ENCODE data around the gene CARD10. TPM values are rescaled to one million over a fixed set of nuclear protein-coding genes. Genes with fewer than 3 reads are reported as not detected.

Gene CARD10
- polyA plus RNA-seq, 1 donor from 2014 or later, result 0.36 TPM

DNA sequence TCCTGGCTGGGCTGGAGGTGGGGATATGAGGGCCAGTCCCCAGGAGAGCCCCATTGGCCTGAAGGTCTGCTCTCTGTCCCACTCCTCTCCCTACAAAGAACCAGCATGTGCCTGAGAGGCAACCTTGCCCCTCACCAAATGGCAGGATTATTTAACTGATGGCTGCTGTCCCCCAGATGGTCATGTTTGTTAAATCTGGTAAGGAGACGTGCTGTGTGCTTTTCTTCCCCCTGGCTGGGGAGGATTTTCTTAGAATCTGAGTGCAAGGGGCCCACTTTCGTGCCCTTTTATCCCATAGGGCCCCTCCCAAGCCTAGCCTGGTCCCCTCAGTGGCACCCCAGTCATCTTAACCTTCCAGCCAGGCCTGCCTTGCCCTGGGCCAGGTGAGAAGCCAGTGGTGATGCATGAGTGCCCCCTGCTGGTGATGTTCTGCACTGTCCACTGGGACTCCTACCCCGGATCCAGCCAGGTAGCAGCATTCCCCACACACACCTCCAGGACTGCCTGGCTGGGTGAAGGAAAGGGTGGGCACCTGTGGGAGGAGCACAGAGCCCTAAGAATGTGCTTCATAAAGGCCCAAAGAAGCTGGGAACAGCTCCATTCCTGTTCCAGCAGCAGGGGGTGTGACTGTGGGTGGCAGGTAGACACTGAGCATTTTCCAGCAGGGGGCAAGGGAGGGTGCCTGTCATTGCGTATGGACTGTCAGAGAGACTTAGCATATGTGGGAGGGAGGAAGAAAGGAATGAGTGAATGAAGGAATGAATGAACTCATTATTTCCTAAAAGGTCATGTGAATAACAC is 61.9 kb downstream of the CARD10 start:
- Histone ChIP-seq H3K36me3 (ENCODE audit: insufficient read depth, low read length) (no peaks in the 10 kb centered on the region), H3K27ac (ENCODE audit: low read length) (no peak overlapping the region), H4K20me1 (ENCODE audit: insufficient read depth) (no peaks in the 10 kb centered on the region), H3K4me2 (ENCODE audit: low read length) (no peak overlapping the region), H3K79me2 (replicated peaks; ENCODE audit: insufficient read depth, low read length) (no peaks in the 10 kb centered on the region), H3K27me3 (ENCODE audit: insufficient read depth, low read depth, low read length) (no peaks in the 10 kb centered on the region), H3K9me2 (ENCODE audit: insufficient read depth, low read length) (no peaks in the 10 kb centered on the region), H3K9ac (ENCODE audit: low read length) (no peak overlapping the region), H3K9me3 (ENCODE audit: low read length) (no peaks in the 10 kb centered on the region), H3K4me3 (ENCODE audit: low read length) (no peak overlapping the region), H2AFZ (ENCODE audit: low read depth, low read length) (no peak overlapping the region), H3F3A (ENCODE audit: insufficient read depth, low read length, poor library complexity, severe bottlenecking) (no peaks in the 10 kb centered on the region)
- TF ChIP-seq MXI1 (conservative IDR thresholded peaks at IDR 0.05; ENCODE audit: poor library complexity, severe bottlenecking) (no peak), RAD21 (conservative IDR thresholded peaks at IDR 0.05) (peak; percentile 97), EP300 (conservative IDR thresholded peaks at IDR 0.05; ENCODE audit: poor library complexity, severe bottlenecking) (no peak), SMC3 (conservative IDR thresholded peaks at IDR 0.05; ENCODE audit: poor library complexity) (peak; percentile 97), POLR2AphosphoS5 (IDR thresholded peaks at IDR 0.05) (no peak), EZH2 (IDR thresholded peaks at IDR 0.05; ENCODE audit: borderline replicate concordance, insufficient read depth, low read length, poor library complexity, severe bottlenecking) (no peak), TAF1 (IDR thresholded peaks at IDR 0.05; ENCODE audit: low read depth) (no peak)
- TF ChIP-seq, protein P1, sequence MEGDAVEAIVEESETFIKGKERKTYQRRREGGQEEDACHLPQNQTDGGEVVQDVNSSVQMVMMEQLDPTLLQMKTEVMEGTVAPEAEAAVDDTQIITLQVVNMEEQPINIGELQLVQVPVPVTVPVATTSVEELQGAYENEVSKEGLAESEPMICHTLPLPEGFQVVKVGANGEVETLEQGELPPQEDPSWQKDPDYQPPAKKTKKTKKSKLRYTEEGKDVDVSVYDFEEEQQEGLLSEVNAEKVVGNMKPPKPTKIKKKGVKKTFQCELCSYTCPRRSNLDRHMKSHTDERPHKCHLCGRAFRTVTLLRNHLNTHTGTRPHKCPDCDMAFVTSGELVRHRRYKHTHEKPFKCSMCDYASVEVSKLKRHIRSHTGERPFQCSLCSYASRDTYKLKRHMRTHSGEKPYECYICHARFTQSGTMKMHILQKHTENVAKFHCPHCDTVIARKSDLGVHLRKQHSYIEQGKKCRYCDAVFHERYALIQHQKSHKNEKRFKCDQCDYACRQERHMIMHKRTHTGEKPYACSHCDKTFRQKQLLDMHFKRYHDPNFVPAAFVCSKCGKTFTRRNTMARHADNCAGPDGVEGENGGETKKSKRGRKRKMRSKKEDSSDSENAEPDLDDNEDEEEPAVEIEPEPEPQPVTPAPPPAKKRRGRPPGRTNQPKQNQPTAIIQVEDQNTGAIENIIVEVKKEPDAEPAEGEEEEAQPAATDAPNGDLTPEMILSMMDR (IDR thresholded peaks at IDR 0.05; ENCODE audit: poor library complexity, severe bottlenecking), result peak; percentile 96
- TF ChIP-seq, protein P2, sequence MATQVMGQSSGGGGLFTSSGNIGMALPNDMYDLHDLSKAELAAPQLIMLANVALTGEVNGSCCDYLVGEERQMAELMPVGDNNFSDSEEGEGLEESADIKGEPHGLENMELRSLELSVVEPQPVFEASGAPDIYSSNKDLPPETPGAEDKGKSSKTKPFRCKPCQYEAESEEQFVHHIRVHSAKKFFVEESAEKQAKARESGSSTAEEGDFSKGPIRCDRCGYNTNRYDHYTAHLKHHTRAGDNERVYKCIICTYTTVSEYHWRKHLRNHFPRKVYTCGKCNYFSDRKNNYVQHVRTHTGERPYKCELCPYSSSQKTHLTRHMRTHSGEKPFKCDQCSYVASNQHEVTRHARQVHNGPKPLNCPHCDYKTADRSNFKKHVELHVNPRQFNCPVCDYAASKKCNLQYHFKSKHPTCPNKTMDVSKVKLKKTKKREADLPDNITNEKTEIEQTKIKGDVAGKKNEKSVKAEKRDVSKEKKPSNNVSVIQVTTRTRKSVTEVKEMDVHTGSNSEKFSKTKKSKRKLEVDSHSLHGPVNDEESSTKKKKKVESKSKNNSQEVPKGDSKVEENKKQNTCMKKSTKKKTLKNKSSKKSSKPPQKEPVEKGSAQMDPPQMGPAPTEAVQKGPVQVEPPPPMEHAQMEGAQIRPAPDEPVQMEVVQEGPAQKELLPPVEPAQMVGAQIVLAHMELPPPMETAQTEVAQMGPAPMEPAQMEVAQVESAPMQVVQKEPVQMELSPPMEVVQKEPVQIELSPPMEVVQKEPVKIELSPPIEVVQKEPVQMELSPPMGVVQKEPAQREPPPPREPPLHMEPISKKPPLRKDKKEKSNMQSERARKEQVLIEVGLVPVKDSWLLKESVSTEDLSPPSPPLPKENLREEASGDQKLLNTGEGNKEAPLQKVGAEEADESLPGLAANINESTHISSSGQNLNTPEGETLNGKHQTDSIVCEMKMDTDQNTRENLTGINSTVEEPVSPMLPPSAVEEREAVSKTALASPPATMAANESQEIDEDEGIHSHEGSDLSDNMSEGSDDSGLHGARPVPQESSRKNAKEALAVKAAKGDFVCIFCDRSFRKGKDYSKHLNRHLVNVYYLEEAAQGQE (IDR thresholded peaks at IDR 0.05; ENCODE audit: borderline replicate concordance), result no peak

GRCh38 chr22:37456346-37456745 is 62.9 kb downstream of the CARD10 start:
- H3K27ac ChIP-seq (ENCODE audit: low read length), result no peak overlapping the region
- no peak for TF ChIP-seq SMC3 (conservative IDR thresholded peaks at IDR 0.05; ENCODE audit: poor library complexity)
- TF ChIP-seq RAD21 (conservative IDR thresholded peaks at IDR 0.05), result no peak
- no peak for TF ChIP-seq TAF1 (IDR thresholded peaks at IDR 0.05; ENCODE audit: low read depth)
- TF ChIP-seq MXI1 (conservative IDR thresholded peaks at IDR 0.05; ENCODE audit: poor library complexity, severe bottlenecking), result no peak
- no peak for TF ChIP-seq POLR2AphosphoS5 (IDR thresholded peaks at IDR 0.05)
- no peak for TF ChIP-seq EP300 (conservative IDR thresholded peaks at IDR 0.05; ENCODE audit: poor library complexity, severe bottlenecking)
- TF ChIP-seq, protein P1 (IDR thresholded peaks at IDR 0.05; ENCODE audit: poor library complexity, severe bottlenecking), result no peak
- TF ChIP-seq, protein P2 (IDR thresholded peaks at IDR 0.05; ENCODE audit: borderline replicate concordance), result no peak
- no peak for TF ChIP-seq EZH2 (IDR thresholded peaks at IDR 0.05; ENCODE audit: borderline replicate concordance, insufficient read depth, low read length, poor library complexity, severe bottlenecking)
- no peaks in the 10 kb centered on the region for H4K20me1 ChIP-seq (ENCODE audit: insufficient read depth)
- no peak overlapping the region for H3K4me3 ChIP-seq (ENCODE audit: low read length)
- H3K4me2 ChIP-seq (ENCODE audit: low read length), result no peak overlapping the region
- no peaks in the 10 kb centered on the region for H3K9me3 ChIP-seq (ENCODE audit: low read length)
- H3F3A ChIP-seq (ENCODE audit: insufficient read depth, low read length, poor library complexity, severe bottlenecking), result no peaks in the 10 kb centered on the region
- H3K9ac ChIP-seq (ENCODE audit: low read length), result no peak overlapping the region
- H3K9me2 ChIP-seq (ENCODE audit: insufficient read depth, low read length), result no peaks in the 10 kb centered on the region
- no peak overlapping the region for H2AFZ ChIP-seq (ENCODE audit: low read depth, low read length)
- no peaks in the 10 kb centered on the region for H3K36me3 ChIP-seq (ENCODE audit: insufficient read depth, low read length)
- no peaks in the 10 kb centered on the region for H3K27me3 ChIP-seq (ENCODE audit: insufficient read depth, low read depth, low read length)
- H3K79me2 ChIP-seq (replicated peaks; ENCODE audit: insufficient read depth, low read length), result no peaks in the 10 kb centered on the region
